GM21447 (cell line): ENCODE measurements around the gene UBXN4.
"Not testable (repeated sequence)": the region's sequence is repeated elsewhere in the genome, so short reads cannot be mapped to it uniquely, and the experiment has no call there.

Experiments
- ATAC-seq: cut with Tn5 transposase; IDR thresholded peaks from one replicate; pipeline ENCODE4 v1.9.1; 2021; ENCODE audit not compliant: unreplicated experiment

The UBXN4 gene

GRCh38 chr2:135741395-135742324 is at the start of gene UBXN4:
UBXN4 (plus strand) TSS chr2:135741855; CDS start chr2:135741930, 75 bp downstream.
- peak; percentile 82 for ATAC-seq

DNA sequence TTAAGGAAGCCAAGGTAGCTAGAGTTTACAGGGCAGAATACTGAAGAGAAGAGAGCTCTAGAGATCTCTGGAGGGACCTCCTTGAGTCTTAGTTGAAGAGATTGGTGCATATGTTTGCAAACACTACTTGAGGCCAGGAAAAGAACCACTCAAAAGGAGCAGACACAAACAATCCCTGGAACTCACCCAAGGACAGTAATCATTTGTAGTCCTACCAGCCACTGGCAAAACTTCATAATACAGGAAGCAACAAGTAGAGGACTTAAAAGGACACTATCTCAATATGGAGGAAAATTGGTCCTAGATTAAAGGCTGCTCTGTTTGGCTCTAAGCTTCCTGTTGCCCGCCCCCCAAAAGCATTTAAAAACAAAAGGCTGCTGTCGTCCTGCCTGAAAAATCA is 46.9 kb upstream of the UBXN4 start:
- no peak for ATAC-seq

- ATAC-seq = no peak
Observed at GRCh38 chr2:135698838-135699237, 42.8 kb upstream of the UBXN4 start.

DNA sequence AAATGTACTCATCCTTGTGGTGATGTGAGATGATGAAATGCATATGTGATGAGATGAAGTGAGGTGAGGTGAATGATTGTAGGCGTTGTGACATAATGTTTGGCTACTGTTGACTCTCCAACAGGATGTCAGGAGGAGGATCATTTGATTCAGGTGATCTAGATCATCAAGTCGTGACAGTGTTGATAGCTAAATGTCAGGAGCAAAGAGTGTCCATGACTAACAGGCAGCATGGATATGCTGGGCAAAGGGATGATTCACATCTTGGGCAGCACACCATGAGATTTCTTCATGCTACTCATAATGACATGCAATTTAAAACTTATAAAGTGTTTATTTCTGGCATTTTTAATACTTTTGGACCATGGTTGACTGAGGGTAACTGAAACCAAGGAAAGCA is 40.2 kb upstream of the UBXN4 start:
- ATAC-seq = no peak

DNA sequence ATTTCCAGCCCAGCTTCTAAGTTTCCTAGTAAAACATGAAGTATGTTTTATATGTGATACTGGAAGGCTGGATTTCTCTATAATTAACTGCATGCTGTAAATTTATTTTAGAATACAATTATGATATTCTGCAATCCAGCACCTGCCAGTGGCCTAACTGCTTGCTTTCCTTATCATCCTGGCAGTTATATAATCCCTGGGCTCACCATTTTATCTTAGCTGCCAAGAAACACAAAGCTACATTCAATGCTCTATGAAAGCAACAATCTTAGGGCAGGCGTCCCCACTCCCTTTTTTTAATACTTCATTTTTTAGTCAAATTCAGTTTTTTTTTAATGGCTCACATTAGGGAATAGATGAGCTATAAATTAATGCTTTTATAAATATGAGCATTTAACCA is 38.4 kb upstream of the UBXN4 start:
- no peak for ATAC-seq

DNA sequence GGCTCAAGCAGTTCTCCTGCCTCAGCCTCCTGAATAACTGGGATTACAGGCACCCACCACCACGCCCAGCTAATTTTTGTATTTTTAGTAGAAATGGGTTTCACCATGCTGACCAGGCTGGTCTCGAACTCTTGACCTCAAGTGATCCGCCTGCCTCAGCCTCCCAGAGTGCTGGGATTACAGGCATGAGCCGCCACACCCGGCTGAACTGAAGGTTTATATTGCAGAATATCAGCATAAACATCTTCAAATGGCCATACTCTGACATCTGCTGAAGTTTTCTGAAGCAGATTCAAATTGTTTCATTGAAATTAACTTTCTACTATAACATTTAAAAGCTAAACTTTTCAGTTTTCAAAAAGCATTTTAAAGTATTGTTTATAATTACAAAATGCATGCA is 37.6 kb upstream of the UBXN4 start:
- not testable (repeated sequence) for ATAC-seq

GRCh38 chr2:135708159-135708558 is 33.5 kb upstream of the UBXN4 start:
- no peak for ATAC-seq

GRCh38 chr2:135709992-135710391 is 31.7 kb upstream of the UBXN4 start:
- ATAC-seq = no peak

- not testable (repeated sequence) for ATAC-seq
Observed at GRCh38 chr2:135715086-135715485, 26.6 kb upstream of the UBXN4 start.

DNA sequence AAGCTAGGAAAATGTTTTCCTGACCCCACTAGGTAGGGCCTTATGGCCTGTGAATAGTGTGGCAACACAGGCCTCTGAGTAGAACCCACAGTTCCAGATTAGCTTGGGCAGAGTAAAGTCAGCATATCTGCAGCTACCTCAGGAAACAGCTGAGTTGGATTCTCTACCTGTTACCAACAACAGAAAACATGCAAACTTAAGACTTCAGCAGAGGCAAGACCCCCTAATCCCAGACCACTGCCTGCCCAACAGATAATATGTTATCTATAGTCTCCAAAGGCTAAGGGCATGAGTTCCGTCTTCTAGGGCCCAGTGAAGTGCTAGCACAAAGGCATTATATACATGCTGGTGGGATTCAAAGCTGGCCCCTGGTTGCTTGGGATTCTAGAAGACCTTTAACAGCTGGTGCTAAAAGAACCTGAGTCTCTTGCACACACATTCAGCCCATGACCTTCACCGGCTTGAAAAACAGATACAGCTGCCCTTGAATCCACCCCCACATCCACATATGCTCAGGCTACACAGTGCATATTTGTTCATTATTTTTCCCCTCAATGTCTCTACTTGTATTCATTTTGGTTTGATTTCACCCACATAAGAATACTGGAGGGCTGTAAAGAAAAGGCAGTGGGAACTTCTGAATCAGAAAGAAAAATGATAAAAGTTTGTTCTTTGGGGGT is 13.5 kb upstream of the UBXN4 start:
- no peak for ATAC-seq

DNA sequence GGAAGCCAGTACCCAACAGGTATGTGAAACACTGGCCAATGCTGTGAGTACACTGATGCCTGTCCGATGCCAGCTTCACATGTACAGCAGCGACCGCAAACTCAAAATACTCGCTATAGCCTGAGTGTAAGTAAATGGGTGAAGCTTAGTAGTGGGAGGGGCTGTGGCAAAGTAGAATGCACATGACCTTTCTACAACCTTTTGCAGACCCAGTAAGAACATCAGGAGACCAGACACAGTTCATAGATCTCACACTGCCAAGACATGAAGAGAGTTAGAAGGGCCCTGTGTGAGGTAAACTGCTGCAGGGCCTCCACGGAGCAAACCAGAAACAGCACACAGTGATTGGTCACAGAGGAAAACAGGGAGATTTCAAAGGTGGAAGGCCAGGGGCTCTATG is 9.1 kb upstream of the UBXN4 start:
- ATAC-seq = no peak

- ATAC-seq = no peak
Observed at GRCh38 chr2:135733045-135733444, 8.6 kb upstream of the UBXN4 start.

DNA sequence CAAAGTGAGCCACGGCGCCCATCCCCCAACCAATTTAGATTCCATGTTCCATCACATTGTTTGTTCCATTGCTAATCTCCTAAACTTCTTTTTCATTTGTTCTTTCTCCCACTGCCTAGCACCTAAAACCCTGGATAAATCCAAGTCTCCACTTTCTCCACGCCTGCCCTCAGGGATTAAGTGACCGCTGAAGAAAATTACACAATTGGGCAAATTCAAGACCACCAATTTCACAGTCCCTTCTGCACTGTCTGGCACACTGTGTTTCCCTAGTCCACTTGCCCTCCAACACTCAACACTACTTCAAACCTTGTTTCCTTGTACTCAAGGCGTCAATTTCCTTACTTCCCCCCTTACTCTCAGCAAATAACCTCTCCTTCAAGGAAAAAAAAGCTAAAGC is 5.1 kb upstream of the UBXN4 start:
- no peak for ATAC-seq

DNA sequence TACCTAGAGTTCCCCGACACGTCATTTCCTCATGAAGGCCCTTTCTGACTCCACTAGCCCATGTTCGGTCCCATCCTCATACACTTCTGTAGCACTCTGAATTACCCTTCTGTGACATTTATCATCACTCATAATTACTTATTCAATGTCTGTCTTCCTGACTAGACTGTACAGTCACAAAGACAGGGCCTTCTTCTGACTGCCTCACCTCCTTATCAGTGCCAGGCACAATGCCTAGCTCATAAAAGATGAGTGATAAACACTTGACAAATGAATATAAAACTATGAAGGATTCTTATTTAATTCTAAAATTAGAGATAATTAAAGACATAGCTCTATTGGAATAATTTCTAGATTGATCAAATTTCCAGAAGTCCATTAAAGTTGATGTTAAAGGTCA is 1.4 kb upstream of the UBXN4 start:
- no peak for ATAC-seq

- no peak for ATAC-seq
Observed at GRCh38 chr2:135741043-135741394, 636 bp upstream of the UBXN4 start.

DNA sequence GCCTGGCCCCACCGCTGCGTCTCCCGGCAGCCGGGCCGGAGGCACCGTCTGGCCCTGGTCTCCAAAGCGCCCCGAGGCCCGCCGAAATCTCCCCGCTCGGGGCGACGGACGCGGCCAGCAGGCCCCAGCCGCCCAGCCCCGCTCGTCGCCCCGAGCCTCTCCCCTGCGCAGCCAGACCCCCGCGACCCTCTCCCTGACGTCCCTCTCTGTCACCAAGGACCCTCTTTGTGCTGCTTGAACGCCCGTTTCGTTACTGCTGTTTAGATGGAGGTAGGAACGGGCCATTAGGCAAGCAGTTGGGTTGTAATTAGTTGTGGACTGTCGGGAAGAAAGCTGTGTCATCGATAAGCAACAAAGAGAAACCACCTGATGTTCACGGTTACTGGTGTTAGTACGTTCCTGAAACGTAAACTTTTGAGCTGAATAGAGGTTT is 686 bp downstream of the UBXN4 start:
- peak; percentile 26 for ATAC-seq

- no peak for ATAC-seq
Observed at GRCh38 chr2:135743860-135744259, 2.2 kb downstream of the UBXN4 start.

DNA sequence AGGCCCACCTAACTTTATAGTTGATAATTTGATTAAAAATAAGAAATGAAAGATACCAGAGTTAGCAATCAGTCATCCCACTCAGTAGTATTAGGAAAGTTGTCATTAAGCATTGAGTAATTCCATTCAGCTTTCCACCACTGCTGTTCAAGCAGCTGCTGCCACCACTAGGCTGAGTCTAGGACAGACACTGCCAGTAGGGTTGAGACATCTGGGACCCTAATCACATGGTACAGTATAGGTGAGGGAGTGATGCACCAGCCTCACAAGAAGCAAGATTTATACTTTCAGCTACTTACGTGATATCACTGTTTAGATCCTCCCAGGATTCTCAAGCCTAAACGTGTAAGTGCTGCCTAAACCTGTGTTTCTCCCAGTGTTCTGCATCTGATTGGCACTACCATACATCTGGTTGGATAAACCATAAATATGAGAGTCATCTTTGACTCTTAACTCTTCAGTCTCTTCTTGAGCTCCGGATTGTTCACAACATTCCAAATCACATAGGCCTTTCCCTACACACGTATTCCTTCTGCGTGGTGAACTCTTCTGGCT is 3.2 kb downstream of the UBXN4 start:
- no peak for ATAC-seq

DNA sequence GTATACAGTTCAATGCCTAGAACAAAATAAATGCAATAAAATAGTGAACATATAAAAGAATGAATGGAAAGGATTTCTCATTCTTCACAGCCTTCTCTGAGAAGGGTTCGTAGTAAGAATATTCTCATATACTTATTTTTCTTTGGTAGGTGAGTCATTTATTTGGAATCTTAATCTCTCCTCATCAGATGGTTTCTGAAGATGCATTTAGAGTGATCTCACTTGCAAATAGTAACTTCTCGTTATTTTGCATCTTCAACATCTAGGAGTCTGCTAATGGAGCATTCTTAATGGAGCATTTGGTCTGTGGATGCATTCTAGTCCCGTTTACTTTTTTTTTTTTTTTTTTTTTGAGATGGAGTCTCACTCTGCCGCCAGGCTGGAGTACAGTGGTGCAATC is 3.9 kb downstream of the UBXN4 start:
- no peak for ATAC-seq

DNA sequence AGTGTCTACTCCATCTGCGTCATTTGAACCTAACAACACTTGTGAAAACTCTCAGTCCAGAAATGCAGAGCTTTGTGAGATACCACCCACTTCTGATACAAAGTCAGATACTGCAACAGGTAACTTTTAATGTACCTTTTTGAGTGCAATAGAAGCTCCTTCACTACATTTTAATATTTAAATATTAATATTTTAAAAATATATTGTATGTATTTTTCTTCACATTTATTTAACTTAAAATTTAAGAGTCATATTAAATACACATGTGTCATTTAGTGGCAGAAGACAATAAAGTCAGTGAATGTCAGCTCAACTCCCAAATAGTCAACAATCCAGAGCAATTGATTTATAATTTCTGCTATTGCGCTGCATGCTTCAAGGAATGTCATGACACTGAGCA is 13.9 kb downstream of the UBXN4 start:
- ATAC-seq = no peak

DNA sequence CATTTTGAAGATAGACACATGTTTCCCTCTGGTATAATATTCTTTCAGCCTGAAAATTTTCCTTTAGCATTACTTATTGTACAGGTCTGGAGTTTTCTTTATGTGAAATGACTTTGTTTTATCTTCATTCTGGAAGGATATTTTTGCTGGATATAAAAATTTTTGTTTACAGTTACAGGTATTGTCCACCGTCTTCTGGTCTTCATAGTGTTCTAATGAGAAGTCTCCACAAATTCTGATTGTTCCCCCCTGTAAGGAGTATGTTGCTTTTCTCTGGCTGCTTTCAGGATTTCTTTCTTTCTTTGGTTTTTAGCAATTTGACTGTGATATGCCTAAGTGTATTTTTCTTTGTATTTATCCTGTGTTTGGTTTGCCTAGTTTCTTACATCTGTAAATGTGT is 15.0 kb downstream of the UBXN4 start:
- no peak for ATAC-seq

- ATAC-seq = no peak
Observed at GRCh38 chr2:135762022-135762421, 20.4 kb downstream of the UBXN4 start.
